Sigmoid colon (tissue), 4 donors: ENCODE results near the gene IL24.

Experiments used
- EP300 ChIP-seq, 4 donors: sonication (generic); formaldehyde crosslinking; IDR thresholded peaks; one replicate each; pipeline ENCODE4 v1.6.1; 2017; ENCODE audit warnings: antibody characterized with exemption in 4 of 4
- POLR2A ChIP-seq, 2 donors: fragments of 450-650 bp; IDR thresholded peaks; one replicate each; pipeline ENCODE4 v1.6.1; 2016; ENCODE audit warnings: antibody characterized with exemption in 2 of 2, mild to moderate bottlenecking in 2 of 2, moderate library complexity in 2 of 2
- POLR2AphosphoS5 ChIP-seq, 4 donors: sonication (generic); formaldehyde crosslinking; IDR thresholded peaks; one replicate each; pipeline ENCODE4 v1.6.1; 2017; ENCODE audit warnings: antibody characterized with exemption in 4 of 4
- TF ChIP-seq, protein P1 (sequence below), 4 experiments: fragments of 450-650 bp in 3 of 4; fragments of 200-600 bp in 1 of 4; IDR thresholded peaks; one replicate each; pipeline ENCODE4 v1.5.1; 2016 to 2019; ENCODE audit warnings: antibody characterized with exemption in 4 of 4, mild to moderate bottlenecking in 3 of 4, moderate library complexity in 2 of 4

DNA sequence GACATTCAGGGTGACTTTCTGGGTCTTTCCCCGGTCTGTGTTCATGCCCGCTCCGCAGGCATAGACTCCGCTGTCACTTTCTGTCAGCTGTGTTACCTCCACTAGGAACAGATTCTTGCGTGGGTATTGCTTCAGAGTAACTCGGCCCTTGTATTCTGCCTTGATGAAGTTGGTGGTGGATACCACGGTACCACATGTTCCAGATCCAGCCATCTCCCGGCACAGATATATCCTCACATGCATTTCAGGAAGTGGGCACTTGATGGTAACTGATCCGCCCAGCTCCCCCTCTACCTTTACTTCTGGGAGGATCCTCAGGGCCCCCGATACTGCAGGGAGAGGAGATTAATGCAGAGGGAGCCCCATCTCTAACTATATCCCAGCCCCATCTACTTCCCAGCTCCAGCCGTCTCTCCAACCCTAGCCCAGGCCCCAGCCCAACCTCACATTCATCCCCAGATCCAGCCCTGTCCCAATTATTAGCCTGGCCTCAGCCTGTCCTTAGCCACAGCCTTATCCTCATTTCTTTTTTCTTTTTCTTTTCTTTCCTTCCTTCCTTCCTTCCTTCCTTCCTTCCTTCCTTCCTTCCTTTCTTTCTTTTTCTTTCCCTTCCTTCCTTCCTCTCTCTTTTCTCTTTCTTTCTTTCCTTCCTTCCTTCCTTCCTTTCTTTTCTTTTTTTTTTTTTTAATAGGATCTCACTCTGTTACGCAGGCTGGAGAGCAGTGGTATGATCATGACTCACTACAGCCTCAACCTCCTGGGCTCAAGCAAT, 16.7 kb downstream of the IL24 start:
- TF ChIP-seq, protein P1, sequence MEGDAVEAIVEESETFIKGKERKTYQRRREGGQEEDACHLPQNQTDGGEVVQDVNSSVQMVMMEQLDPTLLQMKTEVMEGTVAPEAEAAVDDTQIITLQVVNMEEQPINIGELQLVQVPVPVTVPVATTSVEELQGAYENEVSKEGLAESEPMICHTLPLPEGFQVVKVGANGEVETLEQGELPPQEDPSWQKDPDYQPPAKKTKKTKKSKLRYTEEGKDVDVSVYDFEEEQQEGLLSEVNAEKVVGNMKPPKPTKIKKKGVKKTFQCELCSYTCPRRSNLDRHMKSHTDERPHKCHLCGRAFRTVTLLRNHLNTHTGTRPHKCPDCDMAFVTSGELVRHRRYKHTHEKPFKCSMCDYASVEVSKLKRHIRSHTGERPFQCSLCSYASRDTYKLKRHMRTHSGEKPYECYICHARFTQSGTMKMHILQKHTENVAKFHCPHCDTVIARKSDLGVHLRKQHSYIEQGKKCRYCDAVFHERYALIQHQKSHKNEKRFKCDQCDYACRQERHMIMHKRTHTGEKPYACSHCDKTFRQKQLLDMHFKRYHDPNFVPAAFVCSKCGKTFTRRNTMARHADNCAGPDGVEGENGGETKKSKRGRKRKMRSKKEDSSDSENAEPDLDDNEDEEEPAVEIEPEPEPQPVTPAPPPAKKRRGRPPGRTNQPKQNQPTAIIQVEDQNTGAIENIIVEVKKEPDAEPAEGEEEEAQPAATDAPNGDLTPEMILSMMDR (IDR thresholded peaks at IDR 0.05): no peak
- TF ChIP-seq POLR2A (IDR thresholded peaks at IDR 0.05): no peak
- no peak for TF ChIP-seq EP300 (IDR thresholded peaks at IDR 0.05)
- no peak for TF ChIP-seq POLR2AphosphoS5 (IDR thresholded peaks at IDR 0.05)
